Measurements from ENCODE around the gene MEPE.
"Not testable (repeated sequence)": the region's sequence is repeated elsewhere in the genome, so short reads cannot be mapped to it uniquely, and the experiment has no call there.

The MEPE gene

GRCh38 chr4:87884976-87885549 lies 52.3 kb downstream of the MEPE start:
- no peak for DNase-seq

GRCh38 chr4:87886083-87886482 lies 53.3 kb downstream of the MEPE start:
- DNase-seq = no peak

- not testable (repeated sequence) for DNase-seq
These were observed 58.0 kb downstream of the MEPE start for GRCh38 chr4:87890753-87891152.

GRCh38 chr4:87895964-87896621 lies 63.3 kb downstream of the MEPE start:
- no peak for DNase-seq
